ENCODE results near the gene IKBKE. TPM values are rescaled to one million over a fixed set of nuclear protein-coding genes. Genes with fewer than 3 reads are reported as not detected.

IKBKE gene
- polyA plus RNA-seq, 1 donor from 2014 or later, result not detected

GRCh38 chr1:206455289-206455665 is 15.0 kb upstream of the IKBKE start:
- Histone ChIP-seq H3K36me3 (ENCODE audit: insufficient read depth, low read length) (peaks cover 15% of the 10 kb centered on the region), H3K79me2 (replicated peaks; ENCODE audit: insufficient read depth, low read length) (no peaks in the 10 kb centered on the region), H3K27ac (ENCODE audit: low read length) (no peak overlapping the region), H3K9ac (ENCODE audit: low read length) (no peak overlapping the region), H3K9me2 (ENCODE audit: insufficient read depth, low read length) (no peaks in the 10 kb centered on the region), H3F3A (ENCODE audit: insufficient read depth, low read length, poor library complexity, severe bottlenecking) (no peaks in the 10 kb centered on the region), H4K20me1 (ENCODE audit: insufficient read depth) (no peaks in the 10 kb centered on the region), H3K27me3 (ENCODE audit: insufficient read depth, low read depth, low read length) (no peaks in the 10 kb centered on the region), H3K4me2 (ENCODE audit: low read length) (no peak overlapping the region), H2AFZ (ENCODE audit: low read depth, low read length) (no peak overlapping the region), H3K9me3 (ENCODE audit: low read length) (no peaks in the 10 kb centered on the region), H3K4me3 (ENCODE audit: low read length) (no peak overlapping the region)
- TF ChIP-seq EP300 (conservative IDR thresholded peaks at IDR 0.05; ENCODE audit: poor library complexity, severe bottlenecking) (no peak), EZH2 (IDR thresholded peaks at IDR 0.05; ENCODE audit: borderline replicate concordance, insufficient read depth, low read length, poor library complexity, severe bottlenecking) (no peak), MXI1 (conservative IDR thresholded peaks at IDR 0.05; ENCODE audit: poor library complexity, severe bottlenecking) (no peak), TAF1 (IDR thresholded peaks at IDR 0.05; ENCODE audit: low read depth) (no peak), RAD21 (conservative IDR thresholded peaks at IDR 0.05) (no peak), POLR2AphosphoS5 (IDR thresholded peaks at IDR 0.05) (no peak), SMC3 (conservative IDR thresholded peaks at IDR 0.05; ENCODE audit: poor library complexity) (no peak)
- TF ChIP-seq, protein P1, sequence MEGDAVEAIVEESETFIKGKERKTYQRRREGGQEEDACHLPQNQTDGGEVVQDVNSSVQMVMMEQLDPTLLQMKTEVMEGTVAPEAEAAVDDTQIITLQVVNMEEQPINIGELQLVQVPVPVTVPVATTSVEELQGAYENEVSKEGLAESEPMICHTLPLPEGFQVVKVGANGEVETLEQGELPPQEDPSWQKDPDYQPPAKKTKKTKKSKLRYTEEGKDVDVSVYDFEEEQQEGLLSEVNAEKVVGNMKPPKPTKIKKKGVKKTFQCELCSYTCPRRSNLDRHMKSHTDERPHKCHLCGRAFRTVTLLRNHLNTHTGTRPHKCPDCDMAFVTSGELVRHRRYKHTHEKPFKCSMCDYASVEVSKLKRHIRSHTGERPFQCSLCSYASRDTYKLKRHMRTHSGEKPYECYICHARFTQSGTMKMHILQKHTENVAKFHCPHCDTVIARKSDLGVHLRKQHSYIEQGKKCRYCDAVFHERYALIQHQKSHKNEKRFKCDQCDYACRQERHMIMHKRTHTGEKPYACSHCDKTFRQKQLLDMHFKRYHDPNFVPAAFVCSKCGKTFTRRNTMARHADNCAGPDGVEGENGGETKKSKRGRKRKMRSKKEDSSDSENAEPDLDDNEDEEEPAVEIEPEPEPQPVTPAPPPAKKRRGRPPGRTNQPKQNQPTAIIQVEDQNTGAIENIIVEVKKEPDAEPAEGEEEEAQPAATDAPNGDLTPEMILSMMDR (IDR thresholded peaks at IDR 0.05; ENCODE audit: poor library complexity, severe bottlenecking), result no peak
- TF ChIP-seq, protein P2, sequence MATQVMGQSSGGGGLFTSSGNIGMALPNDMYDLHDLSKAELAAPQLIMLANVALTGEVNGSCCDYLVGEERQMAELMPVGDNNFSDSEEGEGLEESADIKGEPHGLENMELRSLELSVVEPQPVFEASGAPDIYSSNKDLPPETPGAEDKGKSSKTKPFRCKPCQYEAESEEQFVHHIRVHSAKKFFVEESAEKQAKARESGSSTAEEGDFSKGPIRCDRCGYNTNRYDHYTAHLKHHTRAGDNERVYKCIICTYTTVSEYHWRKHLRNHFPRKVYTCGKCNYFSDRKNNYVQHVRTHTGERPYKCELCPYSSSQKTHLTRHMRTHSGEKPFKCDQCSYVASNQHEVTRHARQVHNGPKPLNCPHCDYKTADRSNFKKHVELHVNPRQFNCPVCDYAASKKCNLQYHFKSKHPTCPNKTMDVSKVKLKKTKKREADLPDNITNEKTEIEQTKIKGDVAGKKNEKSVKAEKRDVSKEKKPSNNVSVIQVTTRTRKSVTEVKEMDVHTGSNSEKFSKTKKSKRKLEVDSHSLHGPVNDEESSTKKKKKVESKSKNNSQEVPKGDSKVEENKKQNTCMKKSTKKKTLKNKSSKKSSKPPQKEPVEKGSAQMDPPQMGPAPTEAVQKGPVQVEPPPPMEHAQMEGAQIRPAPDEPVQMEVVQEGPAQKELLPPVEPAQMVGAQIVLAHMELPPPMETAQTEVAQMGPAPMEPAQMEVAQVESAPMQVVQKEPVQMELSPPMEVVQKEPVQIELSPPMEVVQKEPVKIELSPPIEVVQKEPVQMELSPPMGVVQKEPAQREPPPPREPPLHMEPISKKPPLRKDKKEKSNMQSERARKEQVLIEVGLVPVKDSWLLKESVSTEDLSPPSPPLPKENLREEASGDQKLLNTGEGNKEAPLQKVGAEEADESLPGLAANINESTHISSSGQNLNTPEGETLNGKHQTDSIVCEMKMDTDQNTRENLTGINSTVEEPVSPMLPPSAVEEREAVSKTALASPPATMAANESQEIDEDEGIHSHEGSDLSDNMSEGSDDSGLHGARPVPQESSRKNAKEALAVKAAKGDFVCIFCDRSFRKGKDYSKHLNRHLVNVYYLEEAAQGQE (IDR thresholded peaks at IDR 0.05; ENCODE audit: borderline replicate concordance), result no peak

GRCh38 chr1:206455666-206456344 is 14.5 kb upstream of the IKBKE start:
- Histone ChIP-seq H3K27ac (ENCODE audit: low read length) (no peak overlapping the region), H3K27me3 (ENCODE audit: insufficient read depth, low read depth, low read length) (no peaks in the 10 kb centered on the region), H3K9me3 (ENCODE audit: low read length) (no peaks in the 10 kb centered on the region), H3K4me2 (ENCODE audit: low read length) (no peak overlapping the region), H3K79me2 (replicated peaks; ENCODE audit: insufficient read depth, low read length) (no peaks in the 10 kb centered on the region), H3K36me3 (ENCODE audit: insufficient read depth, low read length) (peaks cover 15% of the 10 kb centered on the region), H4K20me1 (ENCODE audit: insufficient read depth) (no peaks in the 10 kb centered on the region), H2AFZ (ENCODE audit: low read depth, low read length) (no peak overlapping the region), H3K9me2 (ENCODE audit: insufficient read depth, low read length) (no peaks in the 10 kb centered on the region), H3K9ac (ENCODE audit: low read length) (no peak overlapping the region), H3F3A (ENCODE audit: insufficient read depth, low read length, poor library complexity, severe bottlenecking) (no peaks in the 10 kb centered on the region), H3K4me3 (ENCODE audit: low read length) (no peak overlapping the region)
- TF ChIP-seq, protein P1 (IDR thresholded peaks at IDR 0.05; ENCODE audit: poor library complexity, severe bottlenecking), result no peak
- TF ChIP-seq, protein P2 (IDR thresholded peaks at IDR 0.05; ENCODE audit: borderline replicate concordance), result no peak
